MCF 10A (cell line): ENCODE results near the gene RAMP3. TPM values are rescaled to one million over a fixed set of nuclear protein-coding genes. Genes with fewer than 3 reads are reported as not detected.
A peak's percentile ranks its signal among the peaks of the same experiment; 100 is the strongest.

Source experiments
- BruUV-seq: library from RNA; stranded (reverse); fragments of 400-500 nt; replicated peaks from 2 replicates; lab custom pipeline; 2021; lab: Mats Ljungman, UMichigan
- CTCF ChIA-PET: fragments of 300-600 bp; sonication (Branson Sonifier 250); formaldehyde crosslinking; extraction: SDS; loops from one replicate; lab custom pipeline; 2021; ENCODE audit warnings: antibody characterized with exemption, inconsistent platforms; lab: Yijun Ruan, JAX
- POLR2A ChIA-PET: fragments of 300-600, 350-650 bp; sonication (Branson Sonifier 250); formaldehyde crosslinking; extraction: SDS; loops from one replicate; lab custom pipeline; 2020; ENCODE audit warnings: antibody characterized with exemption, inconsistent platforms; lab: Yijun Ruan, JAX
- DNase-seq: peaks from one replicate; pipeline ENCODE4 v3.0.0-alpha.2; 2018; ENCODE audit not compliant: unreplicated experiment
- H3K27ac Mint-ChIP-seq: one replicate; pipeline ENCODE4 v1.8.0; 2022; ENCODE audit warnings: mild to moderate bottlenecking, low read depth, mixed read lengths; ENCODE audit not compliant: unreplicated experiment
- H3K27me3 Mint-ChIP-seq: one replicate; pipeline ENCODE4 v1.8.0; 2022; ENCODE audit warnings: mixed read lengths; ENCODE audit not compliant: insufficient read depth, unreplicated experiment
- H3K36me3 Mint-ChIP-seq: one replicate; pipeline ENCODE4 v1.8.0; 2022; ENCODE audit warnings: mild to moderate bottlenecking, moderate library complexity, mixed read lengths; ENCODE audit not compliant: insufficient read depth, unreplicated experiment
- H3K4me1 Mint-ChIP-seq: one replicate; pipeline ENCODE4 v1.8.0; 2022; ENCODE audit warnings: mixed read lengths; ENCODE audit not compliant: insufficient read depth, unreplicated experiment
- H3K4me3 Mint-ChIP-seq: one replicate; pipeline ENCODE4 v1.8.0; 2022; ENCODE audit warnings: mild to moderate bottlenecking, moderate library complexity, mixed read lengths; ENCODE audit not compliant: unreplicated experiment
- H3K9me3 Mint-ChIP-seq: one replicate; pipeline ENCODE4 v1.8.0; 2022; ENCODE audit warnings: mixed read lengths; ENCODE audit not compliant: unreplicated experiment
- CTCF ChIP-seq: fragments of 200-600 bp; IDR thresholded peaks from one replicate; pipeline ENCODE4 v1.8.0; 2022; ENCODE audit warnings: antibody characterized with exemption, mild to moderate bottlenecking; ENCODE audit not compliant: unreplicated experiment
- intact Hi-C: fragments of 100-400 bp; cut with micrococcal nuclease; formaldehyde crosslinking; loops from 2 replicates; pipeline ENCODE4 v1.14.1; 2022
- total RNA-seq: library from RNA; stranded (reverse); gene quantifications from 2 replicates; pipeline ENCODE4 v1.2.3, GENCODE V29; 2022

The RAMP3 gene
- total RNA-seq, 1 experiment from 2014 or later, result not detected

- H3K9me3 Mint-ChIP-seq, result no peaks in the 10 kb centered on the region
- H3K4me1 Mint-ChIP-seq, result peaks cover 6% of the 10 kb centered on the region
- no peaks in the 10 kb centered on the region for H3K36me3 Mint-ChIP-seq
- no TSS peak for BruUV-seq
- no peak overlapping the region for H3K4me3 Mint-ChIP-seq
- ChIA-PET CTCF (interaction anchor here (0.6 to 2.2 kb wide), 4 partner anchors 8 to 311 kb away, joined by 3 to 10 read pairs (median 4); no protein-coding TSS in a partner anchor), POLR2A (no interaction called here)
- peaks cover 85% of the 10 kb centered on the region for H3K27me3 Mint-ChIP-seq
- peak; percentile 33 for TF ChIP-seq CTCF
- H3K27ac Mint-ChIP-seq, result no peak overlapping the region
- peak; percentile 13 for DNase-seq
- intact Hi-C loops, result no loop called here
These were observed 59.8 kb downstream of the RAMP3 start for GRCh38 chr7:45217358-45217757.

GRCh38 chr7:45219130-45219529, 61.5 kb downstream of the RAMP3 start:
- H3K27ac Mint-ChIP-seq, result no peak overlapping the region
- H3K27me3 Mint-ChIP-seq, result peaks cover 75% of the 10 kb centered on the region
- no peaks in the 10 kb centered on the region for H3K9me3 Mint-ChIP-seq
- no peak for TF ChIP-seq CTCF
- ChIA-PET CTCF (no interaction called here), POLR2A (no interaction called here)
- H3K36me3 Mint-ChIP-seq, result no peaks in the 10 kb centered on the region
- no peak overlapping the region for H3K4me3 Mint-ChIP-seq
- no peak for DNase-seq
- peaks cover 6% of the 10 kb centered on the region for H3K4me1 Mint-ChIP-seq
- intact Hi-C loops, result no loop called here
- BruUV-seq, result no TSS peak

GRCh38 chr7:45219801-45220435, 62.3 kb downstream of the RAMP3 start:
- H3K27me3 Mint-ChIP-seq, result peaks cover 68% of the 10 kb centered on the region
- no peaks in the 10 kb centered on the region for H3K9me3 Mint-ChIP-seq
- H3K4me1 Mint-ChIP-seq, result peaks cover 2% of the 10 kb centered on the region
- H3K36me3 Mint-ChIP-seq, result no peaks in the 10 kb centered on the region
- ChIA-PET CTCF (no interaction called here), POLR2A (no interaction called here)
- BruUV-seq, result no TSS peak
- H3K4me3 Mint-ChIP-seq, result no peak overlapping the region
- intact Hi-C loops, result no loop called here
- H3K27ac Mint-ChIP-seq, result no peak overlapping the region
- no peak for TF ChIP-seq CTCF
- DNase-seq, result no peak

- Mint-ChIP-seq H3K4me1 (no peaks in the 10 kb centered on the region), H3K27ac (no peak overlapping the region), H3K27me3 (peaks cover 60% of the 10 kb centered on the region), H3K4me3 (no peak overlapping the region), H3K36me3 (no peaks in the 10 kb centered on the region), H3K9me3 (no peaks in the 10 kb centered on the region)
- intact Hi-C loops, result no loop called here
- CTCF ChIA-PET, result interaction anchor here (0.9 to 2.0 kb wide), 2 partner anchors 39 to 535 kb away, joined by 3 to 7 read pairs; no protein-coding TSS in a partner anchor
- TF ChIP-seq CTCF, result no peak
- POLR2A ChIA-PET, result interaction anchor here (0.6 to 1.2 kb wide), 3 partner anchors 13 to 499 kb away, joined by 3 read pairs; partner anchors contain the start of gene TBRG4
- no peak for DNase-seq
- BruUV-seq, result no TSS peak
These were observed 63.4 kb downstream of the RAMP3 start for GRCh38 chr7:45220846-45221618.
